ENCODE data around the gene ARHGAP15.

- no peak for TF ChIP-seq EZH2 (IDR thresholded peaks at IDR 0.05; ENCODE audit: insufficient read depth, poor library complexity, severe bottlenecking)
- TF ChIP-seq EZH2phosphoT487 (IDR thresholded peaks at IDR 0.05; ENCODE audit: insufficient read depth, low read depth) = no peak
Measured at GRCh38 chr2:143486976-143487375, 357.8 kb downstream of the ARHGAP15 start.
